Upper lobe of left lung (tissue), 4 donors: ENCODE data around the gene CPEB2.

ENCODE experiments used
- EP300 ChIP-seq, 4 donors: sonication (generic); formaldehyde crosslinking; IDR thresholded peaks; one replicate each; pipeline ENCODE4 v1.5.1; 2017; ENCODE audit warnings: antibody characterized with exemption in 4 of 4, control low read depth in 2 of 4
- TF ChIP-seq, protein P1 (sequence below), 6 experiments: fragments of 450-650 bp in 4 of 6; fragments of 200-600 bp in 2 of 6; sonication (generic) in 2 of 6; IDR thresholded peaks; one replicate each; pipeline ENCODE4 v1.5.1; 2016 to 2019; ENCODE audit warnings: antibody characterized with exemption in 6 of 6

DNA sequence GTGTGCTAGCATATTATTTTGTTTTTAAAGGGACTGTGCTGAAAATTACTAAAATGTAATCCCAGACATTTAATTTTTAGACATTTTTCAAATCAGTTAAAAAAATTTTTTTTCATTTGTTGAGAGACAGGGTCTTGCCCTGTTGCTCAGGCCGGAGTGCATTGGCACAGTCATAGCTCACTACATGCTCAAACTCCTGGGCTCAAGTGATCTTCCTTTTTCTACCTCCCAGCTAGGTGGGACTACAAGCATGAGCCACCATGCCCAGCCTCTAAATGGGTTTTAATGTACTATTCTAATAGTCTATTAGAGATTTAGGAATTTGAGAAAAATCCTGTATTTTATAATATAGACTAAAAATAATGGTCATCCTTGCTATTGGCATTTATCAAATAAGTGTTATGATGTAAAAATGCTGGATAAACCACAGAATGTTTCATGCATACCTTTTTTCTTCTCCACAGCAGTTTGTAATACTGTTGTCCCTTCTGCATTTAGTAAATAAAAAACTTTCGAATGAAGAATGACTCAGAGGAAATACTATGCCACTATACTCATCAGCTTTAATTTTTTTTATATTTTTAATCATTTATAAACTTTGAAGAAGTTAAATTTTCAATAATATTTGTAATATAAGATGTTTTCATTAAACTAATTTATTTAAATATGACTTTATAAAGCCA, 29.9 kb downstream of the CPEB2 start:
- TF ChIP-seq, protein P1, sequence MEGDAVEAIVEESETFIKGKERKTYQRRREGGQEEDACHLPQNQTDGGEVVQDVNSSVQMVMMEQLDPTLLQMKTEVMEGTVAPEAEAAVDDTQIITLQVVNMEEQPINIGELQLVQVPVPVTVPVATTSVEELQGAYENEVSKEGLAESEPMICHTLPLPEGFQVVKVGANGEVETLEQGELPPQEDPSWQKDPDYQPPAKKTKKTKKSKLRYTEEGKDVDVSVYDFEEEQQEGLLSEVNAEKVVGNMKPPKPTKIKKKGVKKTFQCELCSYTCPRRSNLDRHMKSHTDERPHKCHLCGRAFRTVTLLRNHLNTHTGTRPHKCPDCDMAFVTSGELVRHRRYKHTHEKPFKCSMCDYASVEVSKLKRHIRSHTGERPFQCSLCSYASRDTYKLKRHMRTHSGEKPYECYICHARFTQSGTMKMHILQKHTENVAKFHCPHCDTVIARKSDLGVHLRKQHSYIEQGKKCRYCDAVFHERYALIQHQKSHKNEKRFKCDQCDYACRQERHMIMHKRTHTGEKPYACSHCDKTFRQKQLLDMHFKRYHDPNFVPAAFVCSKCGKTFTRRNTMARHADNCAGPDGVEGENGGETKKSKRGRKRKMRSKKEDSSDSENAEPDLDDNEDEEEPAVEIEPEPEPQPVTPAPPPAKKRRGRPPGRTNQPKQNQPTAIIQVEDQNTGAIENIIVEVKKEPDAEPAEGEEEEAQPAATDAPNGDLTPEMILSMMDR (IDR thresholded peaks at IDR 0.05), result no peak
- no peak for TF ChIP-seq EP300 (IDR thresholded peaks at IDR 0.05)
